ENCODE data around the gene APCDD1. TPM values are rescaled to one million over a fixed set of nuclear protein-coding genes. Genes with fewer than 3 reads are reported as not detected.

APCDD1 gene
- polyA plus RNA-seq, 1 of the 3 experiments (the other 2 are of a cell fraction) = 0.02 TPM

- Histone ChIP-seq H3K9me3 (no peaks in the 10 kb centered on the region), H2AFZ (ENCODE audit: low read depth) (no peak overlapping the region), H3K27me3 (ENCODE audit: insufficient read depth) (no peaks in the 10 kb centered on the region), H4K20me1 (ENCODE audit: insufficient read depth) (no peaks in the 10 kb centered on the region), H3F3A (replicated peaks; ENCODE audit: insufficient read depth) (no peaks in the 10 kb centered on the region), H3K36me3 (replicated peaks in 1 of 2; ENCODE audit: control insufficient read depth in 1 of 2, insufficient read depth in 2 of 2, low read length in 1 of 2) (no peaks in the 10 kb centered on the region), H3K79me2 (ENCODE audit: insufficient read depth) (no peaks in the 10 kb centered on the region), H3K9me2 (no peaks in the 10 kb centered on the region), H3K4me3 (ENCODE audit: low read depth in 2 of 2, low read length in 1 of 2) (no peak overlapping the region), H3K4me1 (ENCODE audit: control insufficient read depth in 1 of 2, insufficient read depth in 2 of 2, low read depth in 1 of 2, low read length in 1 of 2) (no peaks in the 10 kb centered on the region), H3K27ac (ENCODE audit: low read depth in 2 of 2, low read length in 1 of 2) (no peak overlapping the region), H3K4me2 (no peak overlapping the region), H3K9ac (no peak overlapping the region)
- TF ChIP-seq JUND (IDR thresholded peaks at IDR 0.05) (no peak), SIN3A (IDR thresholded peaks at IDR 0.05; ENCODE audit: borderline replicate concordance, low read depth, low read length) (no peak), SMC3 (IDR thresholded peaks at IDR 0.05; ENCODE audit: low read depth, low read length) (no peak), IRF3 (IDR thresholded peaks at IDR 0.05; ENCODE audit: low read depth, low read length) (no peak)
- CTCF ChIA-PET = no interaction called here
- no peak for DNase-seq
- WGBS (ENCODE audit: low lambda C conversion rate) = 17% methylated on average over 3 of the region's 3 CpGs
- POLR2A ChIA-PET = no interaction called here
Measured at GRCh38 chr18:10413722-10414121, 40.7 kb upstream of the APCDD1 start.

GRCh38 chr18:10414293-10414842 is 40.1 kb upstream of the APCDD1 start:
- WGBS (ENCODE audit: low lambda C conversion rate) = 57% methylated on average over 13 of the region's 23 CpGs
- no peak overlapping the region for H3K4me3 ChIP-seq (ENCODE audit: low read depth in 2 of 2, low read length in 1 of 2)
- no peaks in the 10 kb centered on the region for H3K4me1 ChIP-seq (ENCODE audit: control insufficient read depth in 1 of 2, insufficient read depth in 2 of 2, low read depth in 1 of 2, low read length in 1 of 2)
- H3K79me2 ChIP-seq (ENCODE audit: insufficient read depth) = no peaks in the 10 kb centered on the region
- H2AFZ ChIP-seq (ENCODE audit: low read depth) = no peak overlapping the region
- no peak for DNase-seq
- H3K9ac ChIP-seq = no peak overlapping the region
- no peaks in the 10 kb centered on the region for H3K27me3 ChIP-seq (ENCODE audit: insufficient read depth)
- H3K36me3 ChIP-seq (replicated peaks in 1 of 2; ENCODE audit: control insufficient read depth in 1 of 2, insufficient read depth in 2 of 2, low read length in 1 of 2) = no peaks in the 10 kb centered on the region
- no peaks in the 10 kb centered on the region for H4K20me1 ChIP-seq (ENCODE audit: insufficient read depth)
- ChIA-PET CTCF (no interaction called here), POLR2A (no interaction called here)
- no peaks in the 10 kb centered on the region for H3K9me2 ChIP-seq
- no peaks in the 10 kb centered on the region for H3F3A ChIP-seq (replicated peaks; ENCODE audit: insufficient read depth)
- TF ChIP-seq MXI1 (IDR thresholded peaks at IDR 0.05; ENCODE audit: low read depth, low read length) = no peak
- TF ChIP-seq TCF12 (IDR thresholded peaks at IDR 0.05) = no peak
- TF ChIP-seq GABPA (IDR thresholded peaks at IDR 0.05; ENCODE audit: low read depth) = no peak
- no peak for TF ChIP-seq MAX (IDR thresholded peaks at IDR 0.05; ENCODE audit: low read depth)
- TF ChIP-seq, protein P1, sequence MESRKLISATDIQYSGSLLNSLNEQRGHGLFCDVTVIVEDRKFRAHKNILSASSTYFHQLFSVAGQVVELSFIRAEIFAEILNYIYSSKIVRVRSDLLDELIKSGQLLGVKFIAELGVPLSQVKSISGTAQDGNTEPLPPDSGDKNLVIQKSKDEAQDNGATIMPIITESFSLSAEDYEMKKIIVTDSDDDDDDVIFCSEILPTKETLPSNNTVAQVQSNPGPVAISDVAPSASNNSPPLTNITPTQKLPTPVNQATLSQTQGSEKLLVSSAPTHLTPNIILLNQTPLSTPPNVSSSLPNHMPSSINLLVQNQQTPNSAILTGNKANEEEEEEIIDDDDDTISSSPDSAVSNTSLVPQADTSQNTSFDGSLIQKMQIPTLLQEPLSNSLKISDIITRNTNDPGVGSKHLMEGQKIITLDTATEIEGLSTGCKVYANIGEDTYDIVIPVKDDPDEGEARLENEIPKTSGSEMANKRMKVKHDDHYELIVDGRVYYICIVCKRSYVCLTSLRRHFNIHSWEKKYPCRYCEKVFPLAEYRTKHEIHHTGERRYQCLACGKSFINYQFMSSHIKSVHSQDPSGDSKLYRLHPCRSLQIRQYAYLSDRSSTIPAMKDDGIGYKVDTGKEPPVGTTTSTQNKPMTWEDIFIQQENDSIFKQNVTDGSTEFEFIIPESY (IDR thresholded peaks at IDR 0.05; ENCODE audit: borderline replicate concordance, low read depth) = no peak
- no peaks in the 10 kb centered on the region for H3K9me3 ChIP-seq
- H3K27ac ChIP-seq (ENCODE audit: low read depth in 2 of 2, low read length in 1 of 2) = no peak overlapping the region
- H3K4me2 ChIP-seq = no peak overlapping the region

DNA sequence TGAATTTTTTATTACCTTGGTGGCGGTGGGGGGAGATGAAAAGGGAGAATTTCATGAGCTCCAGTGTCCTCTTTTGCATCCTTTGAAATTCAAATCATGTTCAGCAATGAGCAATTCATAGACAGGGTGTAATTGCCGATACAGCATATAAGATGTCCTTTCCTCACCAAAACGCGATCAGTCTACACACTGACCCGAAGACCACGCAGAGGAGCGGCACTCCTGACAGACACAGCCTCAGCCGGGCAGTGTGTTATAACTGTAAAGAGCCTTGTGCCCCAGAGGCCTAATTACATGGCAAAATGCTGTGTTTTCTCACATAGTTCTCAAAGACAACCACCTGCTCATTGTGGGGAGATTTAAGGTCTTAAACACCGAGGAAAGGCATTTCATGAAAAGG is 38.4 kb upstream of the APCDD1 start:
- no peak overlapping the region for H3K4me2 ChIP-seq
- no peak overlapping the region for H2AFZ ChIP-seq (ENCODE audit: low read depth)
- H3K4me3 ChIP-seq (ENCODE audit: low read depth in 2 of 2, low read length in 1 of 2) = no peak overlapping the region
- DNase-seq = no peak
- ChIA-PET POLR2A (no interaction called here), CTCF (no interaction called here)
- no peaks in the 10 kb centered on the region for H3K36me3 ChIP-seq (replicated peaks in 1 of 2; ENCODE audit: control insufficient read depth in 1 of 2, insufficient read depth in 2 of 2, low read length in 1 of 2)
- no peaks in the 10 kb centered on the region for H3K4me1 ChIP-seq (ENCODE audit: control insufficient read depth in 1 of 2, insufficient read depth in 2 of 2, low read depth in 1 of 2, low read length in 1 of 2)
- no peak overlapping the region for H3K27ac ChIP-seq (ENCODE audit: low read depth in 2 of 2, low read length in 1 of 2)
- H3F3A ChIP-seq (replicated peaks; ENCODE audit: insufficient read depth) = no peaks in the 10 kb centered on the region
- H3K9me2 ChIP-seq = no peaks in the 10 kb centered on the region
- H3K27me3 ChIP-seq (ENCODE audit: insufficient read depth) = no peaks in the 10 kb centered on the region
- no peaks in the 10 kb centered on the region for H3K9me3 ChIP-seq
- H3K9ac ChIP-seq = no peak overlapping the region
- 48% methylated on average over 9 of the region's 9 CpGs for WGBS (ENCODE audit: low lambda C conversion rate)
- H4K20me1 ChIP-seq (ENCODE audit: insufficient read depth) = no peaks in the 10 kb centered on the region
- no peaks in the 10 kb centered on the region for H3K79me2 ChIP-seq (ENCODE audit: insufficient read depth)
- TF ChIP-seq MAX (IDR thresholded peaks at IDR 0.05; ENCODE audit: low read depth) = no peak
- no peak for TF ChIP-seq SMC3 (IDR thresholded peaks at IDR 0.05; ENCODE audit: low read depth, low read length)
- no peak for TF ChIP-seq NFIC (IDR thresholded peaks at IDR 0.05; ENCODE audit: borderline replicate concordance)
- no peak for TF ChIP-seq YY1 (IDR thresholded peaks at IDR 0.05; ENCODE audit: low read depth)
- TF ChIP-seq TCF12 (IDR thresholded peaks at IDR 0.05) = no peak
- no peak for TF ChIP-seq SIN3A (IDR thresholded peaks at IDR 0.05; ENCODE audit: borderline replicate concordance, low read depth, low read length)
- no peak for TF ChIP-seq GABPA (IDR thresholded peaks at IDR 0.05; ENCODE audit: low read depth)
- no peak for TF ChIP-seq POLR2AphosphoS5 (IDR thresholded peaks at IDR 0.05; ENCODE audit: low read depth, low read length)
- no peak for TF ChIP-seq NRF1 (IDR thresholded peaks at IDR 0.05; ENCODE audit: low read depth, low read length)
- no peak for TF ChIP-seq IRF3 (IDR thresholded peaks at IDR 0.05; ENCODE audit: low read depth, low read length)
- TF ChIP-seq EP300 (IDR thresholded peaks at IDR 0.05; ENCODE audit: borderline replicate concordance in 1 of 2, low read depth in 1 of 2, low read length in 1 of 2) = no peak
- no peak for TF ChIP-seq FOXJ3 (CRISPR knock-in tag; IDR thresholded peaks at IDR 0.05)
- TF ChIP-seq RCOR1 (IDR thresholded peaks at IDR 0.05; ENCODE audit: low read length) = no peak
